8988T (cell line): ENCODE results near the gene CENPS.
"Not testable (repeated sequence)": the region's sequence is repeated elsewhere in the genome, so short reads cannot be mapped to it uniquely, and the experiment has no call there.

Experiments
- DNase-seq: peaks from one replicate; pipeline ENCODE4 v3.0.0; 2011

CENPS gene

GRCh38 chr1:10421637-10422036, 8.6 kb upstream of the CENPS start:
- DNase-seq, result no peak

GRCh38 chr1:10424034-10424433, 6.2 kb upstream of the CENPS start:
- no peak for DNase-seq

GRCh38 chr1:10424651-10425050, 5.6 kb upstream of the CENPS start:
- DNase-seq, result no peak

GRCh38 chr1:10425826-10426534, 4.3 kb upstream of the CENPS start:
- not testable (repeated sequence) for DNase-seq

- DNase-seq, result not testable (repeated sequence)
These were observed 3.7 kb upstream of the CENPS start for GRCh38 chr1:10426535-10426848.

GRCh38 chr1:10428984-10429383, 1.2 kb upstream of the CENPS start:
- DNase-seq, result no peak

GRCh38 chr1:10429868-10430215, 391 bp upstream of the CENPS start:
- no peak for DNase-seq

GRCh38 chr1:10431070-10431730, 967 bp downstream of the CENPS start:
- no peak for DNase-seq

- DNase-seq, result no peak
These were observed 2.9 kb downstream of the CENPS start for GRCh38 chr1:10432910-10433700.

GRCh38 chr1:10433790-10434189, 3.6 kb downstream of the CENPS start:
- DNase-seq, result no peak

GRCh38 chr1:10434590-10434989, 4.4 kb downstream of the CENPS start:
- no peak for DNase-seq

GRCh38 chr1:10437052-10437451, 6.8 kb downstream of the CENPS start:
- DNase-seq, result no peak

GRCh38 chr1:10438677-10439163, 8.5 kb downstream of the CENPS start:
- DNase-seq, result no peak

GRCh38 chr1:10440305-10440704, 10.1 kb downstream of the CENPS start:
- no peak for DNase-seq

GRCh38 chr1:10440794-10441193, 10.6 kb downstream of the CENPS start:
- DNase-seq, result no peak

- DNase-seq, result no peak
These were observed 14.0 kb downstream of the CENPS start for GRCh38 chr1:10444248-10444647.

GRCh38 chr1:10444795-10445397, 14.7 kb downstream of the CENPS start:
- no peak for DNase-seq

GRCh38 chr1:10446790-10447422, 16.7 kb downstream of the CENPS start:
- DNase-seq, result no peak

GRCh38 chr1:10449751-10450150, 19.5 kb downstream of the CENPS start, which contains the start of gene CORT:
CORT (plus strand) TSS chr1:10450031; CDS start chr1:10450224, 193 bp downstream.
- DNase-seq, result no peak

GRCh38 chr1:10450156-10450814, 20.1 kb downstream of the CENPS start:
- no peak for DNase-seq

GRCh38 chr1:10450836-10451235, 20.6 kb downstream of the CENPS start:
- no peak for DNase-seq

- DNase-seq, result no peak
These were observed 21.1 kb downstream of the CENPS start for GRCh38 chr1:10451287-10451686.
